Left renal cortex interstitium (tissue), 4 donors: Measurements from ENCODE around the gene BUB1. TPM values are rescaled to one million over a fixed set of nuclear protein-coding genes. Genes with fewer than 3 reads are reported as not detected.
"Not testable (repeated sequence)": the region's sequence is repeated elsewhere in the genome, so short reads cannot be mapped to it uniquely, and the experiment has no call there.

Experiments used
- DNase-seq, 4 donors: peaks; one replicate each; pipeline ENCODE4 v3.0.0-alpha.2; 2013; ENCODE audit warnings: low read depth in 4 of 4, low spot score in 2 of 4, missing footprints in 1 of 4
- polyA plus RNA-seq, 4 donors: library from polyadenylated mRNA; unstranded; fragments of 120-200 nt; gene quantifications; one replicate each; pipeline ENCODE4 v1.2.1, GENCODE V29; 2013; ENCODE audit not compliant: insufficient read length in 4 of 4

The BUB1 gene
- polyA plus RNA-seq, 4 donors = 18.4 to 26.6 (median 22.0) TPM

DNA sequence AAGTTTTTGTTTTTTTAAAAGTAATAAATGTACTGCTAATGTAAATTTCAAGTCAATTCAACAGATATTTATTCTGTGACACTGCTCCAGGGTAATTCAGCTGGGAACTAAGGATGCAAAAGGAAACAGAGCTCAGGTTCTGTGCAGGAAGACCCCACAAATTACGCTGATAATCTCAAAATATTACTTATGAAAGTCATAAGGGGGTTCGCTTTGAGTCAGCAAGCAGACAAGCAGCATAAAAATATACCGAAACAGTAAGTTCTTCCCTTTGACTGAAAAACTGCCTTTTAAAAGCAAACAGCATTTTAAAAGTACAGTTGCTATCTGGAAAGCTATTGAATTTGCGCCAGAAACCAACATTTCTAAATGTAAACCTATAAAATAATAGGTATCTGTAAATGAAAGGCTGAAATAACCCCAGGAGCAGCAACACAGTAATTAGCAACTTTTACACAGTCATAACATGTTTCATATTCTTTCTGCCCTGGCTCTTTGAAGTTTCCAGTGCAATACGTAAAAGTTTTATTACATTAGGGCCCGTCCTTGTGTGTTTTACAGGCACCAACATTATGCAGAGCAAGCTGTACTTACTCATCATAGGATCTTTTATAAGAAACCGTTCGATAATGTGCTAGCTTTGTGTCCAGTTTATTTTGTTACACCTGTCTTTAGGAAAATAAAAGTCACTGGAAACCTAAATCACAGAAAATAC is 68.9 kb downstream of the BUB1 start:
- not testable (repeated sequence) for DNase-seq

DNA sequence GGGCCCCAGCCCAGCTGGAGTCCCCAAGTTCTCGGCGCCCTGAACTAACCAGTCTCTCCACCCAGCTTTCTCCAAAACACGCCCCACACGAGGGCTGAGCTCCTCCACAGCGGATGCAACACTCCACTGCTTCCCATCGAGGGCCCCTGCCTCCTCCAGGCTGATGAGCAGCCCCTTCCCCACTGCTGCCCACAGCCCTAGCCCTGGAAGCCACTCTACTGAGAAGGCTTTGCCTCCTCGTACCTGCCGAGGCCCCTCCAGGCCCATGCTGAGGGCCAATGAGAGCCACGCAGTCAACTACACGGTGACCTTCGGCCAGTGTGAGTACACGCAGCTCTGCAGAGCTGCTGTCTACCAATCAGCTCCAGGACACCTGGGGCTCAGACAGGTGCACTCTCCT is 72.8 kb downstream of the BUB1 start:
- not testable (repeated sequence) for DNase-seq

DNA sequence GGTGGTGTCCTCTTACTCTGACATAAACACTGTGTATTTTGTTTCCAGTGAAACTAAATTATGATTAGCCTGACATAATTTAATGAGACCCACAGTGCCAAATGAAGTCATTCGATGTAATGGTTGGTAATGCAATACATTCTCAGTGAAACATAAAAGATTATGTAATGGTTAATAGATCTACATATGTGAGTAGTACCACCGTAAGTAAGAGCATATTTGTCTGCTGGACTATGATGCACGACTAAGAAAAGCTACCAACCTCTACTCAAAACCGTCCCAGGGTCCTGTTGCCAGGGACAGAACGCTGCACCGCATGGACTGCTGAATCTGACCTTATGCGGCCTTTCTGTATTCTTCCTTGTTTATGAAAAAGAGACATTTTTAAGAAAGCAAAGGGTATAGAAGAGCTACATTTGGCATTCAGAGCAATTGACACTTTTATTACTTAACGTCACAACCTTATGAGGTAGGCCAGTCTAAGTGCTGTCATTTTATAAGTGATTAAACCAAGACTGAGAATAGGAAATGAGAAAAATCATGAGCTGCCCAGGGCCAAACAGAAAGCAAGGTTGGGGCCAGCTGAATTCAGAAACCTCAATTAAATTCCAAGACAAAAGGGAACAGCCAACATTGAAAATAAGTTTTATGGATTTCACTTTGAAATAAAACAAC is 73.8 kb downstream of the BUB1 start:
- DNase-seq = not testable (repeated sequence)

GRCh38 chr2:110602139-110602538 is 75.7 kb downstream of the BUB1 start:
- not testable (repeated sequence) for DNase-seq

DNA sequence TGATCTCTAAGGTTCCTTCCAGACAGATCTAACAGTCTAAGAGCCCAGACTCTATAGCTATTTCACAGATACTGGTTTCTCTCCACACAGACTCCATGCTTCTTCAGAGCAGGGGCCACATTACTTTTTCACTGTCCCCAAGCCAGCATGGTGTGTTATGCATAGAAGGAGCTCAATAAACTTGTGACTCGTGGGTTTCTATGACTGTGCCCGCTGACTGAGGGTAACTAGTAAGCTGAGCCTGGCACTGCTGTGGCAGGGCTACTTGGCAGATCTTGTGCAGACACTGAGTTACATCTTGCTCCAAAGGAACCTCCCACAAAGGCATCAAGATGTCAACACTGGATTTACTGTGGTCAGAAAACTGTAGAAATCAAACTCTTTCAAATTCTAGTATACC is 85.9 kb downstream of the BUB1 start:
- not testable (repeated sequence) for DNase-seq

DNA sequence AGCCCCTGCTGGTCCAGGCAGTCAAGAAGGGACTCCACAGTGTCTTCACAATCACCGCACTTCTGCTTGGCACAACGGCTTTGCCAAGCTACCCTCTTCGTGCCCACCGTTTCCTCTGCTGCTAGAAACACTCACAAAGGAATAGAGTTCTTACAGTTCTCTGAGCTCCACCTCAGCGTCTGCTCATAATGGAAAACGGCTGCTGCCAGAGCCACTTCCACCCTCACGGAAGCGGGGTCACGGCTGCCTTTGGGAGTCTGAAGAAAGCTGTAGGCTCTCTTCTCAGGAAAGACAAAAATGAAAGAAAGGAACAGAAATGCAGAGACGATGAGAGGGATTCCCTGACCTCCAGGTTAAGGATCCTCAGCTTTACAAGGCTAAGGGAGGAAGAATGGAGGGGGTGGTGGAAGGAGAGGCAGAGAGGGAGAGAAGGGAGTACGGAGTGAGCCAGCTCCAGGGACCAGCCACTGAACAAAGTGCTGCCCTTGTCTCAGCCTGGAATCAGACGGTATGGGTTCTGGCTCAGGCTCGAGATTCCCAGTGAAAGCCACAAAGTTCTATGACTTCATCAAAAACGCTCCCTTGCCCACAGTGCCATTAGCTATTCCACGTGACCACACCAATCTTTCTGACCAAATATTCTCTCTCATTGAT is 88.1 kb downstream of the BUB1 start:
- not testable (repeated sequence) for DNase-seq

DNA sequence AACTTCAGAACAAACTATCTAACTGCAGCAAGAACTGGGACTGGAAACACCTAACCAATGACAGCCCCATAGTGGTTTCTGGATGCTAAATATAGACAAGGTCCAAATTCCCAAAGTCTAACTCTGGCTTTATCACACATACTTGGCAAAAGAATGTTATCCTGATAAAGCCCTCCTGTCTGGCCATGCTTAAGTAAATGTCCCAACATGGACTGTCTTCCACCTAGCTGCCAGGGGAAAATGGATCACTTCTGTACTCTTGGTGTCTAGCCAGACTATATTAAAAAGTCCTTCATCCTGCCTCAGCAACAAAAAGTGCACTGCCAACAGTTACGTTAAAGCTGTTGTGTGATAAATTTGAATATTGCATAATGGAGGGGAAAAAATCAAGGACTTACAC is 89.3 kb downstream of the BUB1 start:
- not testable (repeated sequence) for DNase-seq

Other genes starting within 250 kb of the BUB1 start
- 1 to 10 TPM; 1.1 to 3.1 (median 1.5) TPM for gene LIMS4, start 205.2 kb downstream of the BUB1 start, polyA plus RNA-seq
- 10 to 100 TPM; 26.8 to 58.9 (median 32.1) TPM for gene RGPD6, start 100.8 kb downstream of the BUB1 start, polyA plus RNA-seq
- gene ACOXL, start 54.5 kb upstream of the BUB1 start, polyA plus RNA-seq = 1 to 10 TPM in 1 of 4 donors, under 1 TPM in 3; 0.43 to 1.2 (median 0.76) TPM